Measurements from ENCODE around the gene TGFBR3. TPM values are rescaled to one million over a fixed set of nuclear protein-coding genes. Genes with fewer than 3 reads are reported as not detected.

TGFBR3 gene
- total RNA-seq, 1 experiment from 2014 or later, result 4.2 TPM

DNA sequence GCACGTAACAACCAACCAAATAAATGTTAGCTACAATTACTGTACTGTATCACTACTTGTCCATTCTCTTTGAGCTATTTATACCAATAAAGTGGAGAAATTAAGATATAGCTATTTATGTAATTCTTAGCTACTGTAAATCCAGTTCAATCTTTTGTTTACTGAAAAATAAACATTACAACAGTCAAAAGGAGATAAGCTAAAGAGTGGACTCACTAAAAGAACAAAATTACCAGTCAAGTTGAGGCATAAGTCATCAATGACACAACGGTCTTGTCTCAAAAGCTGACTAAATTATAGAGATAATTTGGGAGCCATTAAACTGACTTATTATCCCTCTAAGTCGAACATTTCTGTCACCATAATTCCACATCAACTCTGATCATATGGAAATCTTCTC lies 22.5 kb downstream of the TGFBR3 start:
- TF ChIP-seq NR2C2 (CRISPR knock-in tag; IDR thresholded peaks at IDR 0.05) (no peak), ZBTB21 (CRISPR knock-in tag; IDR thresholded peaks at IDR 0.05; ENCODE audit: borderline replicate concordance) (no peak), CREB1 (CRISPR knock-in tag; IDR thresholded peaks at IDR 0.05) (no peak), TEAD1 (CRISPR knock-in tag; IDR thresholded peaks at IDR 0.05) (no peak), NR3C1 (CRISPR knock-in tag; conservative IDR thresholded peaks at IDR 0.05; ENCODE audit: low read depth) (no peak), HMGA2 (CRISPR knock-in tag; IDR thresholded peaks at IDR 0.05) (no peak), ZNF396 (CRISPR knock-in tag; IDR thresholded peaks at IDR 0.05; ENCODE audit: borderline replicate concordance) (no peak)
- TF ChIP-seq, protein P1, sequence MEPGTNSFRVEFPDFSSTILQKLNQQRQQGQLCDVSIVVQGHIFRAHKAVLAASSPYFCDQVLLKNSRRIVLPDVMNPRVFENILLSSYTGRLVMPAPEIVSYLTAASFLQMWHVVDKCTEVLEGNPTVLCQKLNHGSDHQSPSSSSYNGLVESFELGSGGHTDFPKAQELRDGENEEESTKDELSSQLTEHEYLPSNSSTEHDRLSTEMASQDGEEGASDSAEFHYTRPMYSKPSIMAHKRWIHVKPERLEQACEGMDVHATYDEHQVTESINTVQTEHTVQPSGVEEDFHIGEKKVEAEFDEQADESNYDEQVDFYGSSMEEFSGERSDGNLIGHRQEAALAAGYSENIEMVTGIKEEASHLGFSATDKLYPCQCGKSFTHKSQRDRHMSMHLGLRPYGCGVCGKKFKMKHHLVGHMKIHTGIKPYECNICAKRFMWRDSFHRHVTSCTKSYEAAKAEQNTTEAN (CRISPR knock-in tag; IDR thresholded peaks at IDR 0.05), result no peak
- TF ChIP-seq, protein P2, sequence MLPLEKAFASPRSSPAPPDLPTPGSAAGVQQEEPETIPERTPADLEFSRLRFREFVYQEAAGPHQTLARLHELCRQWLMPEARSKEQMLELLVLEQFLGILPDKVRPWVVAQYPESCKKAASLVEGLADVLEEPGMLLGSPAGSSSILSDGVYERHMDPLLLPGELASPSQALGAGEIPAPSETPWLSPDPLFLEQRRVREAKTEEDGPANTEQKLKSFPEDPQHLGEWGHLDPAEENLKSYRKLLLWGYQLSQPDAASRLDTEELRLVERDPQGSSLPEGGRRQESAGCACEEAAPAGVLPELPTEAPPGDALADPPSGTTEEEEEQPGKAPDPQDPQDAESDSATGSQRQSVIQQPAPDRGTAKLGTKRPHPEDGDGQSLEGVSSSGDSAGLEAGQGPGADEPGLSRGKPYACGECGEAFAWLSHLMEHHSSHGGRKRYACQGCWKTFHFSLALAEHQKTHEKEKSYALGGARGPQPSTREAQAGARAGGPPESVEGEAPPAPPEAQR (CRISPR knock-in tag; IDR thresholded peaks at IDR 0.05), result no peak
- TF ChIP-seq, protein P3, sequence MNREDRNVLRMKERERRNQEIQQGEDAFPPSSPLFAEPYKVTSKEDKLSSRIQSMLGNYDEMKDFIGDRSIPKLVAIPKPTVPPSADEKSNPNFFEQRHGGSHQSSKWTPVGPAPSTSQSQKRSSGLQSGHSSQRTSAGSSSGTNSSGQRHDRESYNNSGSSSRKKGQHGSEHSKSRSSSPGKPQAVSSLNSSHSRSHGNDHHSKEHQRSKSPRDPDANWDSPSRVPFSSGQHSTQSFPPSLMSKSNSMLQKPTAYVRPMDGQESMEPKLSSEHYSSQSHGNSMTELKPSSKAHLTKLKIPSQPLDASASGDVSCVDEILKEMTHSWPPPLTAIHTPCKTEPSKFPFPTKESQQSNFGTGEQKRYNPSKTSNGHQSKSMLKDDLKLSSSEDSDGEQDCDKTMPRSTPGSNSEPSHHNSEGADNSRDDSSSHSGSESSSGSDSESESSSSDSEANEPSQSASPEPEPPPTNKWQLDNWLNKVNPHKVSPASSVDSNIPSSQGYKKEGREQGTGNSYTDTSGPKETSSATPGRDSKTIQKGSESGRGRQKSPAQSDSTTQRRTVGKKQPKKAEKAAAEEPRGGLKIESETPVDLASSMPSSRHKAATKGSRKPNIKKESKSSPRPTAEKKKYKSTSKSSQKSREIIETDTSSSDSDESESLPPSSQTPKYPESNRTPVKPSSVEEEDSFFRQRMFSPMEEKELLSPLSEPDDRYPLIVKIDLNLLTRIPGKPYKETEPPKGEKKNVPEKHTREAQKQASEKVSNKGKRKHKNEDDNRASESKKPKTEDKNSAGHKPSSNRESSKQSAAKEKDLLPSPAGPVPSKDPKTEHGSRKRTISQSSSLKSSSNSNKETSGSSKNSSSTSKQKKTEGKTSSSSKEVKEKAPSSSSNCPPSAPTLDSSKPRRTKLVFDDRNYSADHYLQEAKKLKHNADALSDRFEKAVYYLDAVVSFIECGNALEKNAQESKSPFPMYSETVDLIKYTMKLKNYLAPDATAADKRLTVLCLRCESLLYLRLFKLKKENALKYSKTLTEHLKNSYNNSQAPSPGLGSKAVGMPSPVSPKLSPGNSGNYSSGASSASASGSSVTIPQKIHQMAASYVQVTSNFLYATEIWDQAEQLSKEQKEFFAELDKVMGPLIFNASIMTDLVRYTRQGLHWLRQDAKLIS (CRISPR knock-in tag; IDR thresholded peaks at IDR 0.05; ENCODE audit: borderline replicate concordance), result no peak
- TF ChIP-seq, protein P4, sequence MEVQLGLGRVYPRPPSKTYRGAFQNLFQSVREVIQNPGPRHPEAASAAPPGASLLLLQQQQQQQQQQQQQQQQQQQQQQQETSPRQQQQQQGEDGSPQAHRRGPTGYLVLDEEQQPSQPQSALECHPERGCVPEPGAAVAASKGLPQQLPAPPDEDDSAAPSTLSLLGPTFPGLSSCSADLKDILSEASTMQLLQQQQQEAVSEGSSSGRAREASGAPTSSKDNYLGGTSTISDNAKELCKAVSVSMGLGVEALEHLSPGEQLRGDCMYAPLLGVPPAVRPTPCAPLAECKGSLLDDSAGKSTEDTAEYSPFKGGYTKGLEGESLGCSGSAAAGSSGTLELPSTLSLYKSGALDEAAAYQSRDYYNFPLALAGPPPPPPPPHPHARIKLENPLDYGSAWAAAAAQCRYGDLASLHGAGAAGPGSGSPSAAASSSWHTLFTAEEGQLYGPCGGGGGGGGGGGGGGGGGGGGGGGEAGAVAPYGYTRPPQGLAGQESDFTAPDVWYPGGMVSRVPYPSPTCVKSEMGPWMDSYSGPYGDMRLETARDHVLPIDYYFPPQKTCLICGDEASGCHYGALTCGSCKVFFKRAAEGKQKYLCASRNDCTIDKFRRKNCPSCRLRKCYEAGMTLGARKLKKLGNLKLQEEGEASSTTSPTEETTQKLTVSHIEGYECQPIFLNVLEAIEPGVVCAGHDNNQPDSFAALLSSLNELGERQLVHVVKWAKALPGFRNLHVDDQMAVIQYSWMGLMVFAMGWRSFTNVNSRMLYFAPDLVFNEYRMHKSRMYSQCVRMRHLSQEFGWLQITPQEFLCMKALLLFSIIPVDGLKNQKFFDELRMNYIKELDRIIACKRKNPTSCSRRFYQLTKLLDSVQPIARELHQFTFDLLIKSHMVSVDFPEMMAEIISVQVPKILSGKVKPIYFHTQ (CRISPR knock-in tag; IDR thresholded peaks at IDR 0.05), result no peak
- TF ChIP-seq, protein P5, sequence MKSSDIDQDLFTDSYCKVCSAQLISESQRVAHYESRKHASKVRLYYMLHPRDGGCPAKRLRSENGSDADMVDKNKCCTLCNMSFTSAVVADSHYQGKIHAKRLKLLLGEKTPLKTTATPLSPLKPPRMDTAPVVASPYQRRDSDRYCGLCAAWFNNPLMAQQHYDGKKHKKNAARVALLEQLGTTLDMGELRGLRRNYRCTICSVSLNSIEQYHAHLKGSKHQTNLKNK (CRISPR knock-in tag; IDR thresholded peaks at IDR 0.05), result no peak
- H3K36me3 Mint-ChIP-seq, result no peaks in the 10 kb centered on the region
- H3K27ac Mint-ChIP-seq, result no peak overlapping the region
- ATAC-seq, result no peak
- peaks cover 3% of the 10 kb centered on the region for H3K9me3 Mint-ChIP-seq
- no peaks in the 10 kb centered on the region for H3K27me3 Mint-ChIP-seq (ENCODE audit: low read depth)
- H3K4me1 Mint-ChIP-seq, result no peaks in the 10 kb centered on the region
- no peak for DNase-seq (ENCODE audit: low spot score)
- ChIA-PET CTCF (interaction anchor here (0.8 kb wide), 1 partner anchor 246 kb away, joined by 3 read pairs; no protein-coding TSS in a partner anchor), POLR2A (no interaction called here)
- H3K4me3 Mint-ChIP-seq, result no peak overlapping the region

DNA sequence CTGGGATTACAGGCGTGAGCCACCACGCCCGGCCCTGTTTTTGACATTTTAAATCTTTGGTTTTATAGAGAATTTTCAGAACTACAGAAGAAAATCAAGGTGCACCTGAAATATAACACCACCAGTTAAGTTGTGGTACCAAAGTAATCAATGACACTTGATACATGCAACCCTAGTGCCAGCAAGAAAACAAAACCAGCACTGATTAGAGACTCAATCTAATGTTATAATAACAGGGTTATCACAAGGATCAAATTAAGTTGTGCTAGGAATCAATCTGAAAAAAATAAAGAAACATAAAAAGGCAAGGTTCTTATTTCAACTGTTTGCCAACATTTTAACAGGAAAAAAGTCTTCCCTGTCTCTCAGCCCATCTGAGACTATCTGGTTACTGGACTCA lies 23.8 kb downstream of the TGFBR3 start:
- H3K9me3 Mint-ChIP-seq, result peaks cover 3% of the 10 kb centered on the region
- no peaks in the 10 kb centered on the region for H3K4me1 Mint-ChIP-seq
- no peak overlapping the region for H3K27ac Mint-ChIP-seq
- no peak overlapping the region for H3K4me3 Mint-ChIP-seq
- ChIA-PET POLR2A (no interaction called here), CTCF (no interaction called here)
- no peak for ATAC-seq
- TF ChIP-seq, protein P6, sequence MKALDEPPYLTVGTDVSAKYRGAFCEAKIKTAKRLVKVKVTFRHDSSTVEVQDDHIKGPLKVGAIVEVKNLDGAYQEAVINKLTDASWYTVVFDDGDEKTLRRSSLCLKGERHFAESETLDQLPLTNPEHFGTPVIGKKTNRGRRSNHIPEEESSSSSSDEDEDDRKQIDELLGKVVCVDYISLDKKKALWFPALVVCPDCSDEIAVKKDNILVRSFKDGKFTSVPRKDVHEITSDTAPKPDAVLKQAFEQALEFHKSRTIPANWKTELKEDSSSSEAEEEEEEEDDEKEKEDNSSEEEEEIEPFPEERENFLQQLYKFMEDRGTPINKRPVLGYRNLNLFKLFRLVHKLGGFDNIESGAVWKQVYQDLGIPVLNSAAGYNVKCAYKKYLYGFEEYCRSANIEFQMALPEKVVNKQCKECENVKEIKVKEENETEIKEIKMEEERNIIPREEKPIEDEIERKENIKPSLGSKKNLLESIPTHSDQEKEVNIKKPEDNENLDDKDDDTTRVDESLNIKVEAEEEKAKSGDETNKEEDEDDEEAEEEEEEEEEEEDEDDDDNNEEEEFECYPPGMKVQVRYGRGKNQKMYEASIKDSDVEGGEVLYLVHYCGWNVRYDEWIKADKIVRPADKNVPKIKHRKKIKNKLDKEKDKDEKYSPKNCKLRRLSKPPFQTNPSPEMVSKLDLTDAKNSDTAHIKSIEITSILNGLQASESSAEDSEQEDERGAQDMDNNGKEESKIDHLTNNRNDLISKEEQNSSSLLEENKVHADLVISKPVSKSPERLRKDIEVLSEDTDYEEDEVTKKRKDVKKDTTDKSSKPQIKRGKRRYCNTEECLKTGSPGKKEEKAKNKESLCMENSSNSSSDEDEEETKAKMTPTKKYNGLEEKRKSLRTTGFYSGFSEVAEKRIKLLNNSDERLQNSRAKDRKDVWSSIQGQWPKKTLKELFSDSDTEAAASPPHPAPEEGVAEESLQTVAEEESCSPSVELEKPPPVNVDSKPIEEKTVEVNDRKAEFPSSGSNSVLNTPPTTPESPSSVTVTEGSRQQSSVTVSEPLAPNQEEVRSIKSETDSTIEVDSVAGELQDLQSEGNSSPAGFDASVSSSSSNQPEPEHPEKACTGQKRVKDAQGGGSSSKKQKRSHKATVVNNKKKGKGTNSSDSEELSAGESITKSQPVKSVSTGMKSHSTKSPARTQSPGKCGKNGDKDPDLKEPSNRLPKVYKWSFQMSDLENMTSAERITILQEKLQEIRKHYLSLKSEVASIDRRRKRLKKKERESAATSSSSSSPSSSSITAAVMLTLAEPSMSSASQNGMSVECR (CRISPR knock-in tag; IDR thresholded peaks at IDR 0.05; ENCODE audit: borderline replicate concordance), result no peak
- no peak for TF ChIP-seq MYBL2 (CRISPR knock-in tag; IDR thresholded peaks at IDR 0.05)
- no peak for TF ChIP-seq NR3C1 (CRISPR knock-in tag; conservative IDR thresholded peaks at IDR 0.05; ENCODE audit: low read depth)
- no peak for DNase-seq (ENCODE audit: low spot score)
- H3K36me3 Mint-ChIP-seq, result no peaks in the 10 kb centered on the region
- H3K27me3 Mint-ChIP-seq (ENCODE audit: low read depth), result no peaks in the 10 kb centered on the region
